Peyer's patch (tissue), 4 donors: ENCODE data around the gene HOMER3.

Experiments used
- POLR2A ChIP-seq, 2 donors: fragments of 450-650 bp; IDR thresholded peaks; one replicate each; pipeline ENCODE4 v1.5.1; 2017; ENCODE audit warnings: antibody characterized with exemption in 2 of 2, mild to moderate bottlenecking in 2 of 2, moderate library complexity in 2 of 2
- TF ChIP-seq, protein P1 (sequence below), 6 experiments: fragments of 450-650 bp in 4 of 6; fragments of 200-600 bp in 2 of 6; sonication (generic) in 1 of 6; IDR thresholded peaks; one replicate each; pipeline ENCODE4 v1.5.1; 2017 to 2019; ENCODE audit warnings: antibody characterized with exemption in 6 of 6, mild to moderate bottlenecking in 3 of 6, moderate library complexity in 1 of 6

- TF ChIP-seq, protein P1, sequence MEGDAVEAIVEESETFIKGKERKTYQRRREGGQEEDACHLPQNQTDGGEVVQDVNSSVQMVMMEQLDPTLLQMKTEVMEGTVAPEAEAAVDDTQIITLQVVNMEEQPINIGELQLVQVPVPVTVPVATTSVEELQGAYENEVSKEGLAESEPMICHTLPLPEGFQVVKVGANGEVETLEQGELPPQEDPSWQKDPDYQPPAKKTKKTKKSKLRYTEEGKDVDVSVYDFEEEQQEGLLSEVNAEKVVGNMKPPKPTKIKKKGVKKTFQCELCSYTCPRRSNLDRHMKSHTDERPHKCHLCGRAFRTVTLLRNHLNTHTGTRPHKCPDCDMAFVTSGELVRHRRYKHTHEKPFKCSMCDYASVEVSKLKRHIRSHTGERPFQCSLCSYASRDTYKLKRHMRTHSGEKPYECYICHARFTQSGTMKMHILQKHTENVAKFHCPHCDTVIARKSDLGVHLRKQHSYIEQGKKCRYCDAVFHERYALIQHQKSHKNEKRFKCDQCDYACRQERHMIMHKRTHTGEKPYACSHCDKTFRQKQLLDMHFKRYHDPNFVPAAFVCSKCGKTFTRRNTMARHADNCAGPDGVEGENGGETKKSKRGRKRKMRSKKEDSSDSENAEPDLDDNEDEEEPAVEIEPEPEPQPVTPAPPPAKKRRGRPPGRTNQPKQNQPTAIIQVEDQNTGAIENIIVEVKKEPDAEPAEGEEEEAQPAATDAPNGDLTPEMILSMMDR (IDR thresholded peaks at IDR 0.05): no peak
- no peak for TF ChIP-seq POLR2A (IDR thresholded peaks at IDR 0.05)
Observed at GRCh38 chr19:18975869-18976268, 34.9 kb upstream of the HOMER3 start.
